Erythroblast (primary cell): ENCODE data around the gene HTR1D.

ENCODE experiments used
- GATA1 ChIP-seq: IDR thresholded peaks from 2 replicates; pipeline ENCODE4 v1.6.1; 2011; ENCODE audit warnings: low read depth, mild to moderate bottlenecking, control low read depth, low read length, moderate library complexity
- POLR2A ChIP-seq: IDR thresholded peaks from 2 replicates; pipeline ENCODE4 v1.6.1; 2011; ENCODE audit warnings: mild to moderate bottlenecking, low read length

DNA sequence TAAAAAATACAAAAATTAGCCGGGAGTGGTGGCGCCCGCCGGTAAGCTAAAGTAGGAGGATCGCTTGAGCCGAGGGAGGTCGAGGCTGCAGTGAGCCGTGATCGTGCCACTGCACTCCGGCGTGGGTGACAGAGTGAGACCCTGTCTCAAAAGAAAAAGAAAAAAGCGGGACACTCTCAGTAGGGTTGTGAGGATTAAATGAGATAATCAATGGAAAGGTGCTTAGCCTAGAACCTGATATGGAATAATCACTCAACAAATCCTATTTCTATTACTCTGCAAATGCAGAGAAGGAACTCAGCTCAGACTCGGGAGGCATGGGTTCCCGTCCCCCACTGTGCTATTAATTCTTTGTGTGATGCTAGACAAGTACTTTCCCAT lies 48.1 kb downstream of the HTR1D start:
- TF ChIP-seq POLR2A (no peak), GATA1 (no peak)
